Vagina (tissue), 2 donors: ENCODE results near the gene ANTXR1. TPM values are rescaled to one million over a fixed set of nuclear protein-coding genes. Genes with fewer than 3 reads are reported as not detected.

ENCODE experiments used
- DNase-seq, 2 donors: peaks; one replicate each; pipeline ENCODE4 v3.0.0-alpha.2; 2017; ENCODE audit errors: extremely low spot score in 2 of 2
- H3K27ac ChIP-seq: fragments of 200-600 bp; sonication (generic); one replicate; pipeline ENCODE4 v1.5.1; 2019
- H3K27me3 ChIP-seq: fragments of 200-600 bp; sonication (generic); one replicate; pipeline ENCODE4 v1.5.1; 2019
- H3K36me3 ChIP-seq, 2 donors: fragments of 200-600 bp; sonication (generic); one replicate each; pipeline ENCODE4 v1.5.1; 2017 to 2019
- H3K4me1 ChIP-seq: fragments of 200-600 bp; sonication (generic); one replicate; pipeline ENCODE4 v1.5.1; 2019
- H3K4me3 ChIP-seq, 2 donors: fragments of 200-600 bp; sonication (generic); 1 replicate in 1 of 2; 2 replicates in 1 of 2; pipeline ENCODE4 v1.5.1; 2016 to 2019
- H3K9me3 ChIP-seq: fragments of 200-600 bp; sonication (generic); one replicate; pipeline ENCODE4 v1.5.1; 2019
- POLR2A ChIP-seq, 2 donors: fragments of 450-650 bp; IDR thresholded peaks; one replicate each; pipeline ENCODE4 v1.6.1; 2017; ENCODE audit warnings: antibody characterized with exemption in 2 of 2, mild to moderate bottlenecking in 2 of 2, moderate library complexity in 2 of 2
- POLR2AphosphoS5 ChIP-seq, 2 donors: sonication (generic); formaldehyde crosslinking; IDR thresholded peaks; one replicate each; pipeline ENCODE4 v1.9.0; 2017; ENCODE audit warnings: antibody characterized with exemption in 2 of 2, mild to moderate bottlenecking in 2 of 2, low read depth in 1 of 2; ENCODE audit not compliant: insufficient read depth in 1 of 2
- intact Hi-C: fragments of 100-400 bp; cut with DNase I; formaldehyde crosslinking; loops from one replicate; pipeline ENCODE4 v1.15.1; 2023
- total RNA-seq: library from RNA; depleted of rRNA; stranded (reverse); fragments of >200 nt; gene quantifications from one replicate; pipeline ENCODE4 v1.2.3, GENCODE V29; 2016
- TF ChIP-seq, protein P1 (sequence below), 3 experiments: fragments of 450-650 bp in 2 of 3; fragments of 200-600 bp in 1 of 3; sonication (generic) in 1 of 3; IDR thresholded peaks; one replicate each; pipeline ENCODE4 v1.5.1; 2017 to 2019; ENCODE audit warnings: antibody characterized with exemption in 3 of 3, mild to moderate bottlenecking in 2 of 3, moderate library complexity in 2 of 3

The ANTXR1 gene
- total RNA-seq, 1 donor from 2014 or later, result 102 TPM

DNA sequence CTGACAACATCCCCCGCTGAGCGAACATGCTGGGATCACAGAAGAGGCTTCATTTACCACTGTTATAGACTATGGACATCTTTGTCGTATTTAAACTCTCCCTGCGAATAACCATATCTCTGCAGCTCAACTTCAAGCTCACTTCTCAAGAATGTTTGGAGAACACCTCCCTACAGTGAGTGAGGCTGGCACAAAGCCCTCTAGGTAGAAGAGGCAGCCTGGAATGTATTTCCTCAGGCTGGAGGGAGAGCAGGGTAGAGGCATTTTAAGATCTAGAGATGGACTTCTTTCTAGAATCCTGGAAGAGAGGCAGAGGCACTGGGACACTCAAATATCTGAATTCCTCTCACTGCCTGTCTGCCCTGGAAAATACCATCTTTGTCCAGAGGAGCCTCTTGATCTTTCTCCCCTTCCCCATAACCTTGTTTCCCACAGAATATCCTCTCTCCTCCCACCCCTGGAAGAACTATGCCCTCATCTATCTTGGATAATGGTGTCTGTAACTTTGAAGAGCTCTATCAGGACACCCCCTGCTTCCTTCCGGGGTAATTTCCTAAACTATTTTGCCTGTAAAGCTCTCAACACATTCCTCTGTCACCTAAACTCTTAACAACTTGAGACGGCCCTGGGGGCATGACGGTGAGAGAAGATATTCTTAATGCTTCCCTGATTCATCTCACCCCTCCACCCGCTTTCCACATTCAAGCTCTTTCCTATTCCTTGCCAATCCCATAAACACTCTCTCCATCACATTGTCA lies 2.4 kb upstream of the ANTXR1 start:
- TF ChIP-seq POLR2AphosphoS5 (IDR thresholded peaks at IDR 0.05; ENCODE audit: insufficient read depth in 1 of 2, low read depth in 1 of 2) (no peak), POLR2A (IDR thresholded peaks at IDR 0.05) (no peak)
- TF ChIP-seq, protein P1, sequence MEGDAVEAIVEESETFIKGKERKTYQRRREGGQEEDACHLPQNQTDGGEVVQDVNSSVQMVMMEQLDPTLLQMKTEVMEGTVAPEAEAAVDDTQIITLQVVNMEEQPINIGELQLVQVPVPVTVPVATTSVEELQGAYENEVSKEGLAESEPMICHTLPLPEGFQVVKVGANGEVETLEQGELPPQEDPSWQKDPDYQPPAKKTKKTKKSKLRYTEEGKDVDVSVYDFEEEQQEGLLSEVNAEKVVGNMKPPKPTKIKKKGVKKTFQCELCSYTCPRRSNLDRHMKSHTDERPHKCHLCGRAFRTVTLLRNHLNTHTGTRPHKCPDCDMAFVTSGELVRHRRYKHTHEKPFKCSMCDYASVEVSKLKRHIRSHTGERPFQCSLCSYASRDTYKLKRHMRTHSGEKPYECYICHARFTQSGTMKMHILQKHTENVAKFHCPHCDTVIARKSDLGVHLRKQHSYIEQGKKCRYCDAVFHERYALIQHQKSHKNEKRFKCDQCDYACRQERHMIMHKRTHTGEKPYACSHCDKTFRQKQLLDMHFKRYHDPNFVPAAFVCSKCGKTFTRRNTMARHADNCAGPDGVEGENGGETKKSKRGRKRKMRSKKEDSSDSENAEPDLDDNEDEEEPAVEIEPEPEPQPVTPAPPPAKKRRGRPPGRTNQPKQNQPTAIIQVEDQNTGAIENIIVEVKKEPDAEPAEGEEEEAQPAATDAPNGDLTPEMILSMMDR (IDR thresholded peaks at IDR 0.05), result no peak
- Histone ChIP-seq H3K4me1 (peaks cover 20% of the 10 kb centered on the region), H3K27me3 (no peaks in the 10 kb centered on the region), H3K27ac (no peak overlapping the region), H3K36me3 (no peaks in the 10 kb centered on the region), H3K4me3 (no peak overlapping the region), H3K9me3 (no peaks in the 10 kb centered on the region)
- intact Hi-C loops, result no loop called here
- no peak for DNase-seq

DNA sequence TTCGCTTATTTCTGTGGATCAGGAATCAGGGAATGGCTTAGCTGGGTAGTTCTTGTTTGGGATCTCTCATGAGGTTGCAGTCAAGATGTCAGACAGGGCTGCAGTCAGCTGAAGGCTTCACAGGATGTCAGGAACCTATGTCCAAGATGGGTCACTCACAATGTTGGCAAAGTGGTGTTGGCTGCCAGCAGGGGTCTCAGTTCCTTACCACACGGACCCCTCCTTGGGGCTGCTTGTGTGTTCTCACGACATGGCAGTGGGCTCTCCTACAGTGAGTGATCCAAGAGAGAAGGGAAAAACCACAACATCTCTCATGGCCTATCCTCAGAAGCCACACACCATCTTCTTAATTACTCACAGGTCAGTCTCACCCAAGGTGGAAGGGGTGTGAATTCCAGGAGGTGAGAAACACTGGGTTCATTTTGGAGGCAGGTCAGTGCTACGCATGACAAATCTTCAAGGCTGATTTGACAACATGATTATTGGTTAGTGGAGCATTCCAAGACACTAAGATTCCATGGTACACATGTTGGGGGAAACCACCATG lies 1.3 kb upstream of the ANTXR1 start:
- intact Hi-C loops, result loop anchor here (2.0 kb wide), 1 partner anchor 295 kb away; no protein-coding TSS in a partner anchor
- no peak overlapping the region for H3K4me3 ChIP-seq
- H3K36me3 ChIP-seq, result no peaks in the 10 kb centered on the region
- TF ChIP-seq POLR2AphosphoS5 (IDR thresholded peaks at IDR 0.05; ENCODE audit: insufficient read depth in 1 of 2, low read depth in 1 of 2), result no peak
- no peak for TF ChIP-seq POLR2A (IDR thresholded peaks at IDR 0.05)
- TF ChIP-seq, protein P1 (IDR thresholded peaks at IDR 0.05), result no peak
- no peak overlapping the region for H3K27ac ChIP-seq
- peaks cover 31% of the 10 kb centered on the region for H3K4me1 ChIP-seq
- H3K27me3 ChIP-seq, result no peaks in the 10 kb centered on the region
- DNase-seq, result peak in 1 of 2 donors; percentile 75
- H3K9me3 ChIP-seq, result no peaks in the 10 kb centered on the region

DNA sequence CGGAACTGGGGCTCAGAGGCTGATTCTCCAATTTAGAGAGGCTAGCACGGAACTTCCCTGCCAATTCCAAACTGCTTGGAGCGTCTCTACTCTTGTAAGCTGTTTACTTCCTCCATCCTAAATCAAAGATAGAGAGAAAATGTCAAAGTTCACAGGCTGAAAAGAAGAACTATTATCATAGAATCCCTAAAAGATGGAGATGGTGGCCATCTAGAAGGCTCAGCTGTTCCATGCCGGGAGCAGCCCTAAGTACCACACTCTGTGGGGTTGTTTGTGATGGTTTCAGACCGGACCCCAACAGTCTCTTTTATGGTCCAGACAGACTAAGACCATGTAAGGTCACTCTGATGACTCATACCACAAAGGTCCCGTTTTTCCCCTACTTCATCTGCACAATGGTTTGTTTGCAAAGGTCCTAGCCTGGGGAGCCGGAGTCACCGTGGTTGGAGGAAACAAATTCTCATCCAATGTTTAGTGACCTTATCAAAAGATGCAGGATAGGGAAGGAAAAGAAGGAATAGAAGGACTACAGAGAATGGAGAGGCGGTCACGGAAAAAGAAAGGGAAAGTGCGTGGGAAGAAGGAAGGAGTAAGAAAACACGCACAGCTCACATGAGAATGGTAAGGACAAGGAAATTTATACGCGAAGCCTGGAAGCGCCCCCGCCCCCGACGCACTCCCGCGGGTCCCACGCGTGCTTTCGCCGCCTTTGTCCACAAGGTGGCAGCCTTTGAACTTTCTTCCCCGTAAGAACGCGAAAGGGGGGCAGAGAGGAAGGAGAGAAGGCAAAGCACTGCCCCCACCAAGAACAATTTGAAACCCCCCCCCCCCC lies 453 bp upstream of the ANTXR1 start:
- Histone ChIP-seq H3K27me3 (no peaks in the 10 kb centered on the region), H3K9me3 (no peaks in the 10 kb centered on the region), H3K27ac (peak overlapping the region; percentile 95), H3K4me1 (peaks cover 36% of the 10 kb centered on the region), H3K4me3 (peak overlapping the region; percentile 81 to 86), H3K36me3 (no peaks in the 10 kb centered on the region)
- intact Hi-C loops, result loop anchor here (2.0 kb wide), 1 partner anchor 294 kb away; no protein-coding TSS in a partner anchor
- no peak for DNase-seq
- no peak for TF ChIP-seq POLR2A (IDR thresholded peaks at IDR 0.05)
- TF ChIP-seq, protein P1 (IDR thresholded peaks at IDR 0.05), result peak; percentile 63 to 90 (median 84)

DNA sequence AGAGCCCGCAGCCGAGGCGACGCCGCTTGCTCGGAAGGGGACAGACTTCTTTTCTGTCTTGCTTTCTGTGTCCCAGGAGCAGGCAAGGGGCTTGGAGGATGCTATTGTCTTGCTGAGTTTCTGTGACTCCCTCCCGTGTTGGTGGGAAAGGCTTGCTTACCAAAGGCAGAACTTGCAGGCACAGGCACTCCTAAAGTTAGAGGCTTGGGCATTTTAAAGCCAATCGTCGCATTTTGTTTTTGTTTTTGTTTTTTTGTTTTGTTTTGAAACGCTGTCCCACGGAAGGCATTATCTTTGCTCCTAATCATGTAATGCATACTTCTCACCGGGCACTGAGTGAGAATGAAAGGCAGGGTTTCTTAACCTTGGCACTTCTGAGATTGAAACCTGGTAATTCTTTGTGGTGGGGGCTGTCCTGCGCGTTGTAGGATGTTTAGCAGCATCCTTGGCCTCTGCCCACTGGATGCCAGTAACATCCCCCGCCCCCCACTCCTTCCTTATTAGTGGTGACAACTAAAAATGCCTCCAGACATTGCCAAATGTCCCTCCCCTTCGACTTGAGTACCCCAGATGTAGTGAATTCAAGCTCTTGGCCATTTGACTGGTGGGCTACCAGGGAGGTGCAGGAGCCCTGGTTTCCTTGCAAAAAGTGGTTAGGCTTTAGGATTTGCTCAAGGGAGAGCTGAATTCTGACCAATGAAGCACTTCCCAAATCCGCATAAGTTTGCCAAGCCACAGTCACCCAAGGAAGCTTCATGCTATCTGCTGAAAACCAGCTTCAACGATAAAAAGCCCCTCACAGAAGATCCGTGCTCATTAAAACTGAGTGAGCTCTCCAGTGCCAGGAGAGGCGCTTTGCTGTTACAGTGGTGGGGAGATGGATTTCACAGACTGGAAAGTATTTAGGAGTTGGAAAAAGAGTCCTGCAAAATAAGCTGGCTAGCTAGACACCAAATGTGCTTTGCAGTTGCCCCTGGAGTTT lies 1.2 kb downstream of the ANTXR1 start:
- DNase-seq, result peak in 1 of 2 donors; percentile 85
- intact Hi-C loops, result loop anchor here (2.0 kb wide), 1 partner anchor 293 kb away; no protein-coding TSS in a partner anchor

More for the DNA sequence above, 1.2 kb downstream of the ANTXR1 start:
- H3K9me3 ChIP-seq, result no peaks in the 10 kb centered on the region
- H3K27me3 ChIP-seq, result no peaks in the 10 kb centered on the region
- peak overlapping the region; percentile 81 to 86 for H3K4me3 ChIP-seq
- H3K4me1 ChIP-seq, result peaks cover 49% of the 10 kb centered on the region
- no peak for TF ChIP-seq POLR2A (IDR thresholded peaks at IDR 0.05)
- TF ChIP-seq, protein P1 (IDR thresholded peaks at IDR 0.05), result peak in 1 of 3 experiments; percentile 12
- TF ChIP-seq POLR2AphosphoS5 (IDR thresholded peaks at IDR 0.05; ENCODE audit: insufficient read depth in 1 of 2, low read depth in 1 of 2), result no peak
- H3K36me3 ChIP-seq, result no peaks in the 10 kb centered on the region
- H3K27ac ChIP-seq, result peak overlapping the region; percentile 95
